GM21447 (cell line): ENCODE data around the gene CTNNA2.

Experiments used
- ATAC-seq: cut with Tn5 transposase; IDR thresholded peaks from one replicate; pipeline ENCODE4 v1.9.1; 2021; ENCODE audit not compliant: unreplicated experiment

CTNNA2 gene

DNA sequence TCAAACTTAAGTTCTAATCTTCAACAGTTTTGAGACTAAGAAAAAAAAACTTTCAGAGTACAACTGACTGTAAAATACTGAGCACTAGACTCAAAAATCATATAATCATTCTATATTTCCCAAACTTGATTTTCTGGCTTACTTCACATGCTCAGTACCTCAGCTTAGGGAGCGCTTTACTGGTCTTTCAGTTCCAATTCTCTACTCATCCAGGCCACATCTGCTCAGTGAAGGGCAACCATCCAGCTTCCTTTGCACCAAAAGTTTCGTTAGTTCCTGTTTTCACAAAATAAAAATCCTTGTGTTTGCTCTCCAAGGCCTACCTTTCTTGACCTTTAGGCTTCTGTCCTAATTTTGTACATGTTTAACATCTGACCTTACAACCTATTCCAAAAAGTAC, 1079.3 kb downstream of the CTNNA2 start:
- ATAC-seq, result no peak

DNA sequence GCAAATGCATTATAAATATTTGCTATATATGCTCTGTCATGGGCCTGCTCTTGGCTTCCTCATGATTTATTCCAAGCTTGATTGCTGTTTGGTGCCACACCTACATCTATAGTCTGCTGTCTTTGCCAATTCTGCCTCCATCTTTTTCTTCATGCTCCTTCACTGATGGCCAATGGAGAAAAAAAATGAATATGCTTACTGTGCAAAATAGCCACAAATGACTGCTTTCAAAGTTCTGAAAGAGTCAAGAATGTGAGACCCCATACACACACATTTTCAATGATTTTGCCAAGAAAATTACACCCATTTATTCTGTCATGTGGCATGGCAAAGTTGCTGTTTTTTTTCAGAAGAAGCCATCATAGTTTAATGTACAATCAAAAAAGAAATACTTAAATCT, 1097.3 kb downstream of the CTNNA2 start:
- ATAC-seq, result no peak

DNA sequence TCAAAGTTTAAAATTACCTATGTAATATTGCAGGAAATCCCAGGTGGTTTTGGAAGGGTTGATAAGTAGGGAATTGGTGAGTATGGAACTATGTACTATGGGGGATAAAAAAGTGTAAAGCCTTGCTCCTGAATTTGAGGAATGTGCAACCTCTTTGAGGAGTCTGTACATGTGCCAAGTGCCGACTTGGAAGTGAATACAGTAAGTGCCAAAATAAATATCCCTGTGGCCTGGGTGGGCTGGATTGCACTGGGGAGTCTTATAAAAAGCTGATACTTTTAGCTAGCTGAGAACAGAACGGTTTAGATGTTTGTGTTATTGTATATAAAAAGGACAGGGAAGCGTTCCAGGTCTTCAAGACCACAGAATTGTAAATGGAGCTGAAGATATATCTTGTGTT, 1108.8 kb downstream of the CTNNA2 start:
- no peak for ATAC-seq

- ATAC-seq, result no peak
These were observed 1111.2 kb downstream of the CTNNA2 start for GRCh38 chr2:80624062-80624461.

DNA sequence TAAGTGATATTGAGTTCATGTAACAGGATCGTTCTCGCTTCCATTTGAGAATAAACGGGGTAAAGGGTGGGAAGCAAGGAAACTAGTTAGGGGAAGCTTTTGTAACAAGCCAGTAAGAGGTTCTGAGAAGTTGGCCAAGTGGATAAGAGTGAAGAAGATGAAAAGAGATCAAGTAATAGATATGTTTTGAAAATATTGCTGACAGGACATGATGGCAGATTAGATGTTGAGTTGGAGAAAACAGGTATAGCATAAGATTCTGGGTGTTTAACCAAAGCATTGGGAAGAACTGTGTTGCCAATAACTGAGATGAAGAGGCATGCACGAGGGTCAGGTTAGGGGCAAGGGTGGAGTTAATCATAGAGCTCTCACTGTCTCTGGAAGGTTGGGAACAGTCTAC, 1121.7 kb downstream of the CTNNA2 start:
- no peak for ATAC-seq

GRCh38 chr2:80638783-80639182, 1125.9 kb downstream of the CTNNA2 start:
- ATAC-seq, result no peak

- ATAC-seq, result no peak
These were observed 1129.6 kb downstream of the CTNNA2 start for GRCh38 chr2:80642465-80642864.

- no peak for ATAC-seq
These were observed 1130.7 kb downstream of the CTNNA2 start for GRCh38 chr2:80643598-80643997.

DNA sequence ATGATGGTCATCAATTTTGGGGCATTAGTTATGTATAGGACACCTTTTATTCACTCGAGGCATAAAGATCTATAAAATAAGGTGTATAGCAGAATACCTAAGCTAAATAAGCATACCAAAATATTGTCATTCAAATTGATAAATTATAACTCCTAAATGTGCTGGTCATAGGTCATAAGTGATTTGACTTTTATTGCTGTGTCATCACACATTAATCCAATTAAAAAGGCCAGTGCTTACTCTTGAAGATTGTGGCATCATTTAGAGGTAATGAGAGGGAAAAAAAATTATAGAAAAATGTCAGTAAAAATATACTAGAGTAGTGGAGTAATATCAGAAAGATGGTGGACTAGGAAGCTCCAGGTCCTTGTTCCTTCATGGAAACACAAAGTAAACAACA, 1138.6 kb downstream of the CTNNA2 start:
- ATAC-seq, result no peak

GRCh38 chr2:80655265-80655664, 1142.4 kb downstream of the CTNNA2 start:
- no peak for ATAC-seq

GRCh38 chr2:80670763-80671162, 1157.9 kb downstream of the CTNNA2 start:
- no peak for ATAC-seq

GRCh38 chr2:80687524-80687923, 1174.7 kb downstream of the CTNNA2 start:
- ATAC-seq, result no peak

GRCh38 chr2:80689106-80689505, 1176.3 kb downstream of the CTNNA2 start:
- ATAC-seq, result no peak
